Psoas muscle (tissue), 8 donors: ENCODE results near the gene ADAMTS2. TPM values are rescaled to one million over a fixed set of nuclear protein-coding genes. Genes with fewer than 3 reads are reported as not detected.

Experiments used
- ATAC-seq, 4 donors: fragments of 200-7000 bp; cut with Tn5 transposase; one replicate each; pipeline ENCODE4 v1.9.1; 2020; ENCODE audit warnings: moderate library complexity in 3 of 4, mild to moderate bottlenecking in 2 of 4
- DNase-seq, 2 donors: peaks; one replicate each; pipeline ENCODE4 v3.0.0-alpha.2; 2020
- H3K27ac ChIP-seq: fragments of 200-600 bp; one replicate; pipeline ENCODE4 v1.8.0; 2022
- H3K27me3 ChIP-seq, 3 donors: fragments of 200-600 bp in 1 of 3; one replicate each; pipeline versions ENCODE4 v1.6.1 to v1.8.0; 2013 to 2022; ENCODE audit warnings: low read length in 2 of 3, mild to moderate bottlenecking in 2 of 3, moderate library complexity in 1 of 3; ENCODE audit not compliant: insufficient read depth in 3 of 3
- H3K36me3 ChIP-seq, 2 donors: fragments of 200-600 bp in 1 of 2; one replicate each; pipeline versions ENCODE4 v1.6.1 to v1.8.0; 2013 to 2022; ENCODE audit warnings: low read depth in 1 of 2, mild to moderate bottlenecking in 1 of 2, moderate library complexity in 1 of 2; ENCODE audit not compliant: insufficient read depth in 1 of 2
- H3K4me1 ChIP-seq: fragments of 200-600 bp; one replicate; pipeline ENCODE4 v1.8.0; 2022
- H3K4me3 ChIP-seq: fragments of 200-600 bp; one replicate; pipeline ENCODE4 v1.8.0; 2022; ENCODE audit warnings: mild to moderate bottlenecking
- H3K9me3 ChIP-seq: fragments of 200-600 bp; one replicate; pipeline ENCODE4 v1.8.0; 2022
- WGBS, 3 donors: extraction: QIAGEN DNeasy Blood & Tissue Kit; methylation state at CpG; one replicate each; pipeline versions ENCODE4 v1.1.6 to v1.1.7; 2013; 5-methylcytosine and 5-hydroxymethylcytosine counted together
- intact Hi-C, 2 donors: fragments of 100-400 bp; cut with DNase I; formaldehyde crosslinking; loops; one replicate each; pipeline versions ENCODE4 v1.11.0 to v1.14.2; 2022
- polyA plus RNA-seq, 3 donors: library from polyadenylated mRNA; stranded (reverse); fragments of 200-250 nt; gene quantifications; one replicate each; pipeline ENCODE4 v1.2.3, GENCODE V29; 2013
- total RNA-seq, 4 donors: library from RNA; stranded (reverse); fragmentation: NEBNext Ultra II Directional in 2 of 4; extraction: Animal tissue kit (Norgen Biotek cat#: 25700) in 2 of 4; gene quantifications; one replicate each; pipeline versions ENCODE4 v1.2.1 to v1.2.4, GENCODE V29; 2021 to 2023
- TF ChIP-seq, protein P1 (sequence below): fragments of 200-600 bp; IDR thresholded peaks from one replicate; pipeline ENCODE4 v1.8.0; 2022; ENCODE audit warnings: antibody characterized with exemption
- donor health status: healthy with polysubstance abuse.
- donor health status: DM: no; HTN: no; CAD: no; lungs with moderate emphysema.
- donor health status: Bipolar disorder and iron deficiency.
- donor health status: healthy.
- donor health status: DM: yes; HTN: yes; CAD: no.
- donor health status: DM: no; HTN: no; CAD: no.
- donor health status: DM: no; HTN: no; CAD: no.
- donor health status: DM: yes; HTN: yes; CAD: no.

ADAMTS2 gene
- total and polyA plus RNA-seq, 7 donors = 0.83 to 3.7 (median 2.0) TPM

DNA sequence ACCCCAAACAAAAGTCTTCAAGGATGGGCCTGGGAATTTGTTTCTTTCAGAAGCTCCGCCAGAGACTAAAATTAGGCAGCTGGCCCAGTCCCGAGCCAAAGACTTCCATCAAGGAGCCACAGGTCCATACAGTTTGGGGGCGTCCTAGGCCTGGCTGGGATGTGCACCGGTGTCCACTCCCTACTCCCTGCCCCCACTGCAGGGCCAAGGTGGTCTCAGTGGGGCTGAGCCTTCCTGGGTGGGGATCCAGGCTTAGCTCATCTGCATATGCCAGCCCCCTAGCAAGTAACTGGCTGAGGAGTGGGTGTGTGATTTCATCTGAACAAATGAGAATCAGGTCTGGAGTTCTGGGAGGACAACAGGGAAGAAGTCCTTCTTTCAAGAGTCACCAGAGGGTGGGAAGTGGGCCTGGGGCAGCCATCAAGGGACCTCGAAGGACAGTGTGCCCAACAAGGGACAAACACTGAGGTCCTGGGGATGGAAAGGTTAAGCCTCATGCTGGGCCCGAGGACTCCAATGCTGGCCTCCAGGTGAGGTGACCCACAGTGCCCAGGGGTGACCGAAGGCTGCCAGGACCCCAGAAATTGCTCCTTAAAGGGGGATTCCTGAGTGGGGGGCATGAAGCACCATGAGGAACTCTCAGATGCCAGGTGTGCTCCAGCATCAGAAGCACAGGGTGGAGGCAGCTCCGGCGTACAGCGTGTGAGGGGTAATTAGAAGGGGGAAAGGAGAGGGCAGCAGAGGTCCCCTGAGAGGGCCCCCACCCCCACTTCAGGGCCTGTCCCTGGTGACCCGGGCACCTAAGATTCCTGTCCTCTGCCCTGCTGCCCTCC is 193.8 kb downstream of the ADAMTS2 start:
- TF ChIP-seq, protein P1, sequence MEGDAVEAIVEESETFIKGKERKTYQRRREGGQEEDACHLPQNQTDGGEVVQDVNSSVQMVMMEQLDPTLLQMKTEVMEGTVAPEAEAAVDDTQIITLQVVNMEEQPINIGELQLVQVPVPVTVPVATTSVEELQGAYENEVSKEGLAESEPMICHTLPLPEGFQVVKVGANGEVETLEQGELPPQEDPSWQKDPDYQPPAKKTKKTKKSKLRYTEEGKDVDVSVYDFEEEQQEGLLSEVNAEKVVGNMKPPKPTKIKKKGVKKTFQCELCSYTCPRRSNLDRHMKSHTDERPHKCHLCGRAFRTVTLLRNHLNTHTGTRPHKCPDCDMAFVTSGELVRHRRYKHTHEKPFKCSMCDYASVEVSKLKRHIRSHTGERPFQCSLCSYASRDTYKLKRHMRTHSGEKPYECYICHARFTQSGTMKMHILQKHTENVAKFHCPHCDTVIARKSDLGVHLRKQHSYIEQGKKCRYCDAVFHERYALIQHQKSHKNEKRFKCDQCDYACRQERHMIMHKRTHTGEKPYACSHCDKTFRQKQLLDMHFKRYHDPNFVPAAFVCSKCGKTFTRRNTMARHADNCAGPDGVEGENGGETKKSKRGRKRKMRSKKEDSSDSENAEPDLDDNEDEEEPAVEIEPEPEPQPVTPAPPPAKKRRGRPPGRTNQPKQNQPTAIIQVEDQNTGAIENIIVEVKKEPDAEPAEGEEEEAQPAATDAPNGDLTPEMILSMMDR = no peak
- no peaks in the 10 kb centered on the region for H3K4me1 ChIP-seq
- H3K9me3 ChIP-seq = no peaks in the 10 kb centered on the region
- DNase-seq (no peak), ATAC-seq (no peak)
- 89 to 93% (median 93%) methylated on average over 8 to 11 of the region's 11 CpGs for WGBS, 3 donors
- H3K27ac ChIP-seq = no peak overlapping the region
- intact Hi-C loops = no loop called here
- no peak overlapping the region for H3K4me3 ChIP-seq
- H3K36me3 ChIP-seq = no peaks in the 10 kb centered on the region
- peaks cover 0 to 4% (median 0%) of the 10 kb centered on the region in 3 donors for H3K27me3 ChIP-seq

DNA sequence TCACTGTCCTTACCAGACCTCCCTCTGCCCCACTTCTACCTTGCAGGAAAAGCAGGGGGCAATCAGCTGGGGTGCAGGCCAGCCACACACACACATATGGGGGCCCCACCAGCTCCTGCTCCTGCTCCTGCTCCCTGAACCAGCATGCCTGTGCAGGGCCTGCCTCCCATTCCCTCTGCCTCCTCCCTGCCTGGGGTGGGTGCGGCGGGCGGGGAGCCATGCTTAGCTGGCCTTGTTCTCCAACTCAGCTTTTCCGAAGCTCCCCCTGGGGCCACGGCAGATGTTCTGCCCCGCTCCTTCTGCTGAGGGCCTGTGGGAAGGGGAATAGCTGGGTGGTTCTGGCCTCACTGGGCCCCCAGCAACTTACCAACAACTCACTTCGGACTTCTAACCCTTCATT is 195.2 kb downstream of the ADAMTS2 start:
- intact Hi-C loops = no loop called here
- Histone ChIP-seq H3K36me3 (no peaks in the 10 kb centered on the region), H3K4me1 (no peaks in the 10 kb centered on the region), H3K27ac (no peak overlapping the region), H3K9me3 (no peaks in the 10 kb centered on the region), H3K4me3 (no peak overlapping the region), H3K27me3 (peaks cover 0 to 2% (median 0%) of the 10 kb centered on the region in 3 donors)
- TF ChIP-seq, protein P1 = no peak
- WGBS, 3 donors = 51 to 73% (median 63%) methylated on average over 7 of the region's 7 CpGs
- no peak for ATAC-seq
- DNase-seq = no peak

DNA sequence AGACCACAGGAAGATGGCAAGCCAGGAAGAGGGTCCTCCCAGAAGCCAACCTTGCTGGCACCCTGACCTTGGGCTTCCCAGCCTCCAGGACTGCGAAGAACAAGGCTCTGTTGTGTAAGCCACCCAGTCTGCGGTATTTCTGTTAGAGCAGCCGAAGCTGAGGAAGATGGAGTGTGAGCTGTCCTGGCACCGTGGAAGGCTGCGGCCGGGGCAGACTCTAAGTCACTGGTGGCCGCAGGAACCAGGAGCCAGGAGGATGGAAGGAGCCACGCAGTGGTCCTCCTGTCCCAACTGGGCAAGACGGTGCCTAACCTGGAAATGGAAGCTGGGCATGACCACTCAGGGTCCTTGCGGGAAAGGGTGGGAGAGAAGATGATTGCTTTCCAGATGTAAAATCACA is 196.0 kb downstream of the ADAMTS2 start:
- no peaks in the 10 kb centered on the region for H3K4me1 ChIP-seq
- DNase-seq (no peak), ATAC-seq (no peak)
- 84 to 94% (median 93%) methylated on average over 10 of the region's 10 CpGs for WGBS, 3 donors
- peaks cover 0 to 2% (median 0%) of the 10 kb centered on the region in 3 donors for H3K27me3 ChIP-seq
- TF ChIP-seq, protein P1 = no peak
- H3K4me3 ChIP-seq = no peak overlapping the region
- H3K27ac ChIP-seq = no peak overlapping the region
- no peaks in the 10 kb centered on the region for H3K9me3 ChIP-seq
- intact Hi-C loops = no loop called here
- H3K36me3 ChIP-seq = no peaks in the 10 kb centered on the region

DNA sequence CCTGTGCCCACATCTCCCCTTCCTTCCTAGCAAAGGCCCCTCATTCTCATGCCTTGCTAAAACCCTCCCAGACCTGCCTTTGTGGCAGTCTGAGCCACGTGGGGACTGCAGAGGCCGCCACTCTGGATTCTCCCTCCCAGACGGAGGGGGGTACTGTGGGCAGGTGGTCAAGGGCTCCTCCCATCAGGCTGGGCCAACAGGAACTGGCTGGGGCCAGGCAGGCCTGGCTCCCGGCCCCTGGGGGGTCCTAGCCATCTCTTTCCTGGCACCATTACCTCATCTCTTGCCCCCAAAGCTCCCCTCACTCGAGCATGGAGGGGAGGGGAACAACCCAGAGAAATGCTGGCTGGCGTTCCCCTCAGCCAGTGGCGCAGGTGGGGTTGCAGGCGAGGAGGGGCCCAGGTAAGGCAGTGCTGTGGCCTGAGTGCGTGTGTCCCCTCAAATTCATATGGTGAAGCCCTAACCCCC is 196.5 kb downstream of the ADAMTS2 start:
- no peaks in the 10 kb centered on the region for H3K4me1 ChIP-seq
- WGBS, 3 donors = 70 to 72% (median 72%) methylated on average over 9 of the region's 9 CpGs
- no peaks in the 10 kb centered on the region for H3K36me3 ChIP-seq
- no peak overlapping the region for H3K4me3 ChIP-seq
- H3K27me3 ChIP-seq = peaks cover 0 to 2% (median 0%) of the 10 kb centered on the region in 3 donors
- ATAC-seq (no peak), DNase-seq (peak in 1 of 2 donors; percentile 44)
- intact Hi-C loops = no loop called here
- no peaks in the 10 kb centered on the region for H3K9me3 ChIP-seq
- H3K27ac ChIP-seq = no peak overlapping the region
- TF ChIP-seq, protein P1 = no peak
